H1 (cell line): ENCODE results near the gene NLRC5. TPM values are rescaled to one million over a fixed set of nuclear protein-coding genes. Genes with fewer than 3 reads are reported as not detected.

ENCODE experiments used
- MAX ChIP-seq: IDR thresholded peaks from 2 replicates; pipeline ENCODE4 v1.6.1; 2012; ENCODE audit warnings: inconsistent platforms
- polyA plus RNA-seq, 7 experiments: library from polyadenylated mRNA; depleted of rRNA in 3 of 7; stranded (reverse) in 5 of 7; unstranded in 2 of 7; fragments of >200 nt in 5 of 7; fragments of 200-250 nt in 2 of 7; gene quantifications; 1 replicate in 5 of 7; 2 replicates in 1 of 7; 4 replicates in 1 of 7; pipeline versions ENCODE4 v1.2.1 to v1.2.3, GENCODE V29; 2011 to 2013; ENCODE audit warnings: missing spikeins in 2 of 7, mixed read lengths in 2 of 7
- total RNA-seq: library from RNA; stranded (reverse); fragmentation: NEBNext Ultra II Directional; extraction: Animal tissue kit (Norgen Biotek cat#: 25700); gene quantifications from 2 replicates; pipeline ENCODE4 v1.2.1, GENCODE V29; 2021

Gene NLRC5
- total and polyA plus RNA-seq, 2 of the 8 experiments (the other 6 are each of a cell fraction or from before 2014, with no cell fraction given) = 2.2 to 3.2 TPM

GRCh38 chr16:57043248-57043647 is 53.9 kb downstream of the NLRC5 start (continued):
- TF ChIP-seq MAX = no peak
